IMR-90 (cell line): Measurements from ENCODE around the gene TEAD4. TPM values are rescaled to one million over a fixed set of nuclear protein-coding genes. Genes with fewer than 3 reads are reported as not detected.

ENCODE experiments used
- ATAC-seq: fragments of 200-7000 bp; cut with Tn5 transposase; 2 replicates; pipeline ENCODE4 v1.9.1; 2020; ENCODE audit warnings: low read depth, mild to moderate bottlenecking, moderate library complexity
- BruUV-seq: library from RNA; stranded (reverse); fragments of 400-500 nt; replicated peaks from 2 replicates; lab custom pipeline; 2021; lab: Mats Ljungman, UMichigan
- CTCF ChIA-PET: fragments of 300-600 bp; formaldehyde crosslinking; extraction: SDS; loops from one replicate; lab custom pipeline; 2021; ENCODE audit warnings: antibody characterized with exemption; lab: Yijun Ruan, JAX
- POLR2A ChIA-PET: fragments of 300-600 bp; sonication (Branson Sonifier 250); formaldehyde crosslinking; loops from one replicate; lab custom pipeline; 2022; ENCODE audit warnings: antibody characterized with exemption; ENCODE audit not compliant: unreplicated experiment; lab: Charles Lee
- DNase-seq: peaks from one replicate; pipeline ENCODE4 v3.0.0; 2013
- H2AFZ ChIP-seq: replicated peaks from 2 replicates; pipeline ENCODE3; 2013; ENCODE audit warnings: low read length, mild to moderate bottlenecking; ENCODE audit not compliant: poor library complexity
- H2AK5ac ChIP-seq: 2 replicates; pipeline ENCODE4 v1.6.1; 2013; ENCODE audit warnings: low read depth, low read length, inconsistent platforms
- H2AK9ac ChIP-seq: replicated peaks from 2 replicates; pipeline ENCODE3; 2013; ENCODE audit warnings: mild to moderate bottlenecking, low read depth, low read length, moderate library complexity; ENCODE audit not compliant: poor library complexity
- H2BK120ac ChIP-seq: 2 replicates; pipeline ENCODE4 v1.6.1; 2013; ENCODE audit warnings: low read depth, low read length, inconsistent platforms
- H2BK15ac ChIP-seq: 3 replicates; pipeline ENCODE4 v1.6.1; 2013; ENCODE audit warnings: low read depth, low read length, inconsistent platforms
- H2BK20ac ChIP-seq: 2 replicates; pipeline ENCODE4 v1.6.1; 2013; ENCODE audit warnings: low read depth, mild to moderate bottlenecking, inconsistent platforms, low read length, moderate library complexity
- H2BK5ac ChIP-seq: 2 replicates; pipeline ENCODE4 v1.6.1; 2013; ENCODE audit warnings: mild to moderate bottlenecking, low read depth, low read length, inconsistent platforms; ENCODE audit not compliant: poor library complexity, severe bottlenecking
- H3K14ac ChIP-seq: replicated peaks from 2 replicates; pipeline ENCODE4 v1.6.1; 2013; ENCODE audit warnings: low read depth, low read length, inconsistent platforms
- H3K18ac ChIP-seq: 2 replicates; pipeline ENCODE4 v1.6.1; 2013; ENCODE audit warnings: low read depth, low read length, control low read depth
- H3K23ac ChIP-seq: 2 replicates; pipeline ENCODE4 v1.6.1; 2013; ENCODE audit warnings: low read depth, low read length, inconsistent platforms
- H3K27ac ChIP-seq: 2 replicates; pipeline ENCODE4 v1.5.1; 2013; ENCODE audit warnings: mild to moderate bottlenecking, control low read depth, low read length; ENCODE audit not compliant: insufficient read depth
- H3K27me3 ChIP-seq: 2 replicates; pipeline ENCODE4 v1.6.1; 2013; ENCODE audit warnings: low read length; ENCODE audit not compliant: control insufficient read depth, insufficient read depth
- H3K36me3 ChIP-seq: 2 replicates; pipeline ENCODE4 v1.6.1; 2013; ENCODE audit warnings: low read length, mixed read lengths; ENCODE audit not compliant: control insufficient read depth, insufficient read depth
- H3K4ac ChIP-seq: 2 replicates; pipeline ENCODE4 v1.6.1; 2013; ENCODE audit warnings: low read depth, low read length, inconsistent platforms
- H3K4me1 ChIP-seq: 2 replicates; pipeline ENCODE4 v1.6.1; 2013; ENCODE audit warnings: low read length, mixed read lengths; ENCODE audit not compliant: control insufficient read depth, insufficient read depth
- H3K4me2 ChIP-seq: 2 replicates; pipeline ENCODE4 v1.6.1; 2013; ENCODE audit warnings: low read depth, mild to moderate bottlenecking, control low read depth, low read length, moderate library complexity
- H3K4me3 ChIP-seq: 2 replicates; pipeline ENCODE4 v1.5.1; 2013; ENCODE audit warnings: low read depth, mild to moderate bottlenecking, control low read depth, low read length, moderate library complexity; ENCODE audit not compliant: insufficient read depth
- H3K56ac ChIP-seq: 2 replicates; pipeline ENCODE4 v1.6.1; 2013; ENCODE audit warnings: low read length, inconsistent platforms; ENCODE audit not compliant: insufficient read depth; ENCODE audit errors: extremely low read depth
- H3K79me1 ChIP-seq, 2 experiments: 2 replicates each; pipeline ENCODE4 v1.6.1; 2013; ENCODE audit warnings: low read length in 2 of 2, inconsistent platforms in 1 of 2, low read depth in 1 of 2
- H3K9ac ChIP-seq: 2 replicates; pipeline ENCODE4 v1.6.1; 2013; ENCODE audit warnings: low read depth, low read length, control low read depth
- H3K9me1 ChIP-seq: 2 replicates; pipeline ENCODE4 v1.6.1; 2013; ENCODE audit warnings: low read length, inconsistent platforms; ENCODE audit not compliant: insufficient read depth
- H3K9me3 ChIP-seq: 2 replicates; pipeline ENCODE4 v1.6.1; 2013; ENCODE audit warnings: low read length; ENCODE audit not compliant: control insufficient read depth, insufficient read depth
- H4K20me1 ChIP-seq: 2 replicates; pipeline ENCODE4 v1.6.1; 2013; ENCODE audit warnings: low read length, inconsistent platforms; ENCODE audit not compliant: insufficient read depth
- H4K5ac ChIP-seq: 2 replicates; pipeline ENCODE4 v1.6.1; 2013; ENCODE audit warnings: mild to moderate bottlenecking, low read depth, low read length, control low read depth
- H4K8ac ChIP-seq, 2 experiments: 2 replicates each; pipeline ENCODE4 v1.6.1; 2013; ENCODE audit warnings: low read depth in 2 of 2, low read length in 2 of 2, control low read depth in 1 of 2, inconsistent platforms in 1 of 2
- H4K91ac ChIP-seq: 2 replicates; pipeline ENCODE4 v1.6.1; 2013; ENCODE audit warnings: low read depth, low read length, inconsistent platforms; ENCODE audit not compliant: insufficient read depth
- BHLHE40 ChIP-seq: fragments of 150-350 bp; IDR thresholded peaks from 2 replicates; pipeline ENCODE4 v1.6.1; 2016; ENCODE audit warnings: mild to moderate bottlenecking, low read depth, low read length
- CEBPB ChIP-seq: IDR thresholded peaks from 2 replicates; pipeline ENCODE4 v1.6.1; 2012; ENCODE audit warnings: low read depth, low read length, improper control_type of control experiment
- CTCF ChIP-seq: conservative IDR thresholded peaks from 2 replicates; pipeline ENCODE4 v1.5.1; 2012; ENCODE audit warnings: mild to moderate bottlenecking, low read depth, low read length, improper control_type of control experiment
- ELK1 ChIP-seq: fragments of 150-350 bp; IDR thresholded peaks from 2 replicates; pipeline ENCODE4 v1.6.1; 2016; ENCODE audit warnings: low read depth, mild to moderate bottlenecking, low read length, moderate library complexity, borderline replicate concordance
- FOS ChIP-seq: fragments of 150-350 bp; IDR thresholded peaks from 2 replicates; pipeline ENCODE4 v1.6.1; 2016; ENCODE audit warnings: low read depth, low read length
- MAFK ChIP-seq: IDR thresholded peaks from 2 replicates; pipeline ENCODE4 v1.6.1; 2012; ENCODE audit warnings: low read depth, low read length, improper control_type of control experiment
- MAZ ChIP-seq: IDR thresholded peaks from 2 replicates; pipeline ENCODE4 v1.6.1; 2012; ENCODE audit warnings: low read depth, mild to moderate bottlenecking, low read length, improper control_type of control experiment, moderate library complexity, borderline replicate concordance
- MXI1 ChIP-seq: IDR thresholded peaks from 2 replicates; pipeline ENCODE4 v1.6.1; 2012; ENCODE audit warnings: low read depth, mild to moderate bottlenecking, low read length, moderate library complexity, borderline replicate concordance
- NFE2L2 ChIP-seq: fragments of 150-350 bp; IDR thresholded peaks from 2 replicates; pipeline ENCODE4 v1.6.1; 2016; ENCODE audit warnings: low read depth, mild to moderate bottlenecking, low read length
- POLR2A ChIP-seq: IDR thresholded peaks from 2 replicates; pipeline ENCODE4 v1.6.1; 2012; ENCODE audit warnings: mild to moderate bottlenecking, low read depth, low read length
- RCOR1 ChIP-seq: IDR thresholded peaks from 2 replicates; pipeline ENCODE4 v1.6.1; 2012; ENCODE audit warnings: mild to moderate bottlenecking, low read length, improper control_type of control experiment; ENCODE audit not compliant: insufficient replicate concordance
- RFX5 ChIP-seq: IDR thresholded peaks from 2 replicates; pipeline ENCODE4 v1.8.0; 2012; ENCODE audit warnings: low read depth, mild to moderate bottlenecking, low read length, moderate library complexity
- SMC3 ChIP-seq: fragments of 150-350 bp; IDR thresholded peaks from 2 replicates; pipeline ENCODE4 v1.6.1; 2016; ENCODE audit warnings: low read depth, mild to moderate bottlenecking, antibody characterized with exemption, low read length, moderate library complexity
- USF2 ChIP-seq: fragments of 150-350 bp; IDR thresholded peaks from 2 replicates; pipeline ENCODE4 v1.6.1; 2017; ENCODE audit warnings: mild to moderate bottlenecking, antibody characterized with exemption, low read length, low read depth
- WGBS, 2 experiments: methylation state at CpG; one replicate each; pipeline versions ENCODE4 v1.1.5 to v1.1.7; 2013; ENCODE audit warnings: missing lambda C conversion rate in 2 of 2; ENCODE audit not compliant: insufficient read length in 1 of 2; ENCODE audit errors: extremely low coverage in 2 of 2; 5-methylcytosine and 5-hydroxymethylcytosine counted together
- dilution Hi-C: fragments of 300-500 bp; cut with HindIII; formaldehyde crosslinking; loops from one replicate; pipeline ENCODE4 v1.14.3; 2018; ENCODE audit warnings: low sequenced_read_pairs; ENCODE audit not compliant: unreplicated experiment
- in situ Hi-C: fragments of 300-500 bp; cut with MboI; formaldehyde crosslinking; loops from 3 replicates; pipeline ENCODE4 v1.14.3; 2019; ENCODE audit warnings: low sequenced_read_pairs, inconsistent platforms, mixed read lengths
- intact Hi-C: fragments of 100-400 bp; cut with micrococcal nuclease; formaldehyde crosslinking; loops from 2 replicates; pipeline ENCODE4 v1.10.0; 2022
- polyA plus RNA-seq, 3 experiments: library from polyadenylated mRNA; depleted of rRNA; stranded (reverse); fragments of >200 nt; gene quantifications; 2 replicates each; pipeline ENCODE4 v1.2.3, GENCODE V29; 2012; ENCODE audit warnings: low replicate concordance in 1 of 3
- total RNA-seq: library from RNA; depleted of rRNA; stranded (reverse); fragments of >200 nt; gene quantifications from 2 replicates; pipeline ENCODE4 v1.2.3, GENCODE V29; 2012

TEAD4 gene
- total and polyA plus RNA-seq, 2 of the 4 experiments (the other 2 are of a cell fraction) = 8.8 to 24.9 TPM

GRCh38 chr12:2997989-2998670 lies 38.9 kb downstream of the TEAD4 start:
- H3K4me1 ChIP-seq = peaks cover 7% of the 10 kb centered on the region
- H3K18ac ChIP-seq = no peak overlapping the region
- no peak overlapping the region for H3K14ac ChIP-seq
- TF ChIP-seq MAZ = no peak
- no peak for TF ChIP-seq FOS
- TF ChIP-seq CTCF = no peak
- TF ChIP-seq NFE2L2 = no peak
- TF ChIP-seq SMC3 = no peak
- TF ChIP-seq POLR2A = no peak
- no peak for TF ChIP-seq USF2
- no peak for TF ChIP-seq BHLHE40
- TF ChIP-seq ELK1 = no peak
- TF ChIP-seq RCOR1 = no peak
- TF ChIP-seq RFX5 = no peak
- TF ChIP-seq MAFK = no peak
- no peak for TF ChIP-seq MXI1
- no peak for TF ChIP-seq CEBPB
- H4K5ac ChIP-seq = no peak overlapping the region
- no peak overlapping the region for H3K4me3 ChIP-seq
- no peaks in the 10 kb centered on the region for H3K27me3 ChIP-seq
- no peak overlapping the region for H2AK9ac ChIP-seq
- no peak for ATAC-seq
- H3K4me2 ChIP-seq = no peak overlapping the region
- no peak overlapping the region for H4K91ac ChIP-seq
- intact Hi-C loops (no loop called here), in situ Hi-C loops (no loop called here), dilution Hi-C loops (no loop called here)
- no peak overlapping the region for H2BK15ac ChIP-seq
- 100% methylated on average over 1 to 5 of the region's 15 CpGs for WGBS, 2 experiments
- H3K9me3 ChIP-seq = no peaks in the 10 kb centered on the region
- peaks cover 5 to 34% of the 10 kb centered on the region in 2 experiments; a peak in 3 of 4 replicates for H3K79me1 ChIP-seq
- H3K23ac ChIP-seq = no peak overlapping the region
- H4K20me1 ChIP-seq = peaks cover 18% of the 10 kb centered on the region
- H2BK20ac ChIP-seq = no peak overlapping the region
- no peak overlapping the region for H3K4ac ChIP-seq
- no peak overlapping the region for H2AFZ ChIP-seq
- CTCF ChIA-PET = no interaction called here
- H2BK5ac ChIP-seq = no peak overlapping the region
- no peak overlapping the region for H3K9ac ChIP-seq
- H3K36me3 ChIP-seq = peaks cover 9% of the 10 kb centered on the region
- no peak overlapping the region for H3K27ac ChIP-seq
- no peak overlapping the region for H4K8ac ChIP-seq
- H3K56ac ChIP-seq = no peak overlapping the region
- BruUV-seq = no TSS peak
- no peak for DNase-seq
- no peak overlapping the region for H2BK120ac ChIP-seq
- POLR2A ChIA-PET = no interaction called here
- H2AK5ac ChIP-seq = no peak overlapping the region
- H3K9me1 ChIP-seq = peaks cover 8% of the 10 kb centered on the region; the same call in 1 of the 2 replicates
